GM19463 (cell line): ENCODE results near the gene STT3A.
A peak's percentile ranks its signal among the peaks of the same experiment; 100 is the strongest.
"Not testable (repeated sequence)": the region's sequence is repeated elsewhere in the genome, so short reads cannot be mapped to it uniquely, and the experiment has no call there.

Experiments
- ATAC-seq: cut with Tn5 transposase; IDR thresholded peaks from one replicate; pipeline ENCODE4 v1.9.1; 2021; ENCODE audit warnings: mild to moderate bottlenecking, moderate library complexity; ENCODE audit not compliant: unreplicated experiment

The STT3A gene

GRCh38 chr11:125592305-125593113 lies at the start of gene STT3A:
STT3A (plus strand) TSS chr11:125592852; CDS start chr11:125595916, 3,064 bp downstream.
- ATAC-seq: peak; percentile 93

- ATAC-seq: no peak
Observed at GRCh38 chr11:125550780-125551179, 41.9 kb upstream of the STT3A start.

GRCh38 chr11:125551835-125552342 lies 40.8 kb upstream of the STT3A start:
- ATAC-seq: no peak

GRCh38 chr11:125552927-125553326 lies 39.7 kb upstream of the STT3A start:
- no peak for ATAC-seq

GRCh38 chr11:125553357-125553756 lies 39.3 kb upstream of the STT3A start:
- no peak for ATAC-seq

GRCh38 chr11:125554038-125554437 lies 38.6 kb upstream of the STT3A start:
- no peak for ATAC-seq

- ATAC-seq: no peak
Observed at GRCh38 chr11:125559888-125560287, 32.8 kb upstream of the STT3A start.

GRCh38 chr11:125561924-125562323 lies 30.7 kb upstream of the STT3A start:
- no peak for ATAC-seq

- ATAC-seq: no peak
Observed at GRCh38 chr11:125562430-125562829, 30.2 kb upstream of the STT3A start.

- ATAC-seq: no peak
Observed at GRCh38 chr11:125564357-125564756, 28.3 kb upstream of the STT3A start.

GRCh38 chr11:125566235-125566634 lies 26.4 kb upstream of the STT3A start:
- no peak for ATAC-seq

GRCh38 chr11:125568970-125569914 lies 23.4 kb upstream of the STT3A start, which contains the start of gene EI24:
EI24 (plus strand) TSS chr11:125569477; CDS start chr11:125572528, 3,051 bp downstream.
- peak; percentile 97 for ATAC-seq

GRCh38 chr11:125569915-125570621 lies 22.6 kb upstream of the STT3A start:
- no peak for ATAC-seq

- no peak for ATAC-seq
Observed at GRCh38 chr11:125570952-125571351, 21.7 kb upstream of the STT3A start.

GRCh38 chr11:125572916-125573315 lies 19.7 kb upstream of the STT3A start:
- no peak for ATAC-seq

GRCh38 chr11:125577181-125577580 lies 15.5 kb upstream of the STT3A start:
- not testable (repeated sequence) for ATAC-seq

- no peak for ATAC-seq
Observed at GRCh38 chr11:125578783-125579182, 13.9 kb upstream of the STT3A start.

GRCh38 chr11:125579811-125580210 lies 12.8 kb upstream of the STT3A start:
- no peak for ATAC-seq

GRCh38 chr11:125583496-125583895 lies 9.2 kb upstream of the STT3A start:
- ATAC-seq: no peak

GRCh38 chr11:125585487-125585886 lies 7.2 kb upstream of the STT3A start:
- ATAC-seq: no peak

GRCh38 chr11:125586623-125587022 lies 6.0 kb upstream of the STT3A start:
- ATAC-seq: no peak
